ENCODE data around the gene KIFAP3.

DNA sequence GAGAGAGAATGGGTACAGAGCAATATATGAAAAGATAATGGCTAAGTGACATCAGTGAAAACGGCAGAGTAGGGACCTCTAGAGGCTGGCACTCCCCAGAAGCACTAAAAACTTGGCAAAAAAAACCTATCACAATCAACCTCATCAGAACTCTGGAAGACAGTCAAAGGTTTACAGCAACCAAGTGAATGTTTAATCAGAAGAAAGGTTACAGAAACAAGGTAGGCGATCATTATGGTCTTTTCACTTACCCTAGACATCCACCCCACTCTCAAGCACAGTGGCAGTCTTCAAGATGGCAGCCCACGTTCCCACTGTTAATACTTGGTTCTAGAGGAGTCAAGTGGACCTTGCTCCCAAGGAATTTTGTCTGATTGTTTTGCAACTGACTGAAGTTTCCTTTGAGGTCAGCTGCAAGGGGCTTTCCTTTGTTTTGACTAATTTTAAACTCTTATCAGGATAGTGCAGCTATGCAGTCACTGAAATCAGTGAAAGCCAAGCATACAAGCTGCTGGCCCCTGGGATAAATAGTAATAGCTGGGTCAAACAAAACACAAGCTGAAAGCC, 7.2 kb downstream of the KIFAP3 start:
- TF ChIP-seq, protein P1, sequence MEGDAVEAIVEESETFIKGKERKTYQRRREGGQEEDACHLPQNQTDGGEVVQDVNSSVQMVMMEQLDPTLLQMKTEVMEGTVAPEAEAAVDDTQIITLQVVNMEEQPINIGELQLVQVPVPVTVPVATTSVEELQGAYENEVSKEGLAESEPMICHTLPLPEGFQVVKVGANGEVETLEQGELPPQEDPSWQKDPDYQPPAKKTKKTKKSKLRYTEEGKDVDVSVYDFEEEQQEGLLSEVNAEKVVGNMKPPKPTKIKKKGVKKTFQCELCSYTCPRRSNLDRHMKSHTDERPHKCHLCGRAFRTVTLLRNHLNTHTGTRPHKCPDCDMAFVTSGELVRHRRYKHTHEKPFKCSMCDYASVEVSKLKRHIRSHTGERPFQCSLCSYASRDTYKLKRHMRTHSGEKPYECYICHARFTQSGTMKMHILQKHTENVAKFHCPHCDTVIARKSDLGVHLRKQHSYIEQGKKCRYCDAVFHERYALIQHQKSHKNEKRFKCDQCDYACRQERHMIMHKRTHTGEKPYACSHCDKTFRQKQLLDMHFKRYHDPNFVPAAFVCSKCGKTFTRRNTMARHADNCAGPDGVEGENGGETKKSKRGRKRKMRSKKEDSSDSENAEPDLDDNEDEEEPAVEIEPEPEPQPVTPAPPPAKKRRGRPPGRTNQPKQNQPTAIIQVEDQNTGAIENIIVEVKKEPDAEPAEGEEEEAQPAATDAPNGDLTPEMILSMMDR (IDR thresholded peaks at IDR 0.05): no peak
- no peak for TF ChIP-seq ZFX (IDR thresholded peaks at IDR 0.05; ENCODE audit: borderline replicate concordance)
